H9 (cell line): ENCODE measurements around the gene DAPP1. TPM values are rescaled to one million over a fixed set of nuclear protein-coding genes. Genes with fewer than 3 reads are reported as not detected.

Experiments used
- DNase-seq: peaks from one replicate; pipeline ENCODE4 v3.0.0-alpha.2; 2017
- H2AFZ ChIP-seq: one replicate; pipeline ENCODE4 v1.6.1; 2013; ENCODE audit warnings: mild to moderate bottlenecking, low read length, control low read depth, moderate library complexity
- H2AK5ac ChIP-seq: 2 replicates; pipeline ENCODE4 v1.6.1; 2013; ENCODE audit warnings: low read length, control low read depth, mixed read lengths; ENCODE audit not compliant: insufficient read length
- H2BK120ac ChIP-seq: one replicate; pipeline ENCODE4 v1.6.1; 2013; ENCODE audit warnings: low read depth, mild to moderate bottlenecking, low read length, control low read depth, inconsistent platforms; ENCODE audit not compliant: poor library complexity, severe bottlenecking
- H2BK12ac ChIP-seq: 2 replicates; pipeline ENCODE4 v1.6.1; 2013; ENCODE audit warnings: low read length, control low read depth, mixed read lengths, low read depth; ENCODE audit not compliant: insufficient read length
- H2BK15ac ChIP-seq: 2 replicates; pipeline ENCODE4 v1.6.1; 2013; ENCODE audit warnings: low read depth, low read length, control low read depth
- H2BK20ac ChIP-seq: one replicate; pipeline ENCODE4 v1.6.1; 2013; ENCODE audit warnings: low read depth, mild to moderate bottlenecking, low read length, control low read depth, inconsistent platforms; ENCODE audit not compliant: poor library complexity, severe bottlenecking
- H2BK5ac ChIP-seq: 2 replicates; pipeline ENCODE4 v1.6.1; 2013; ENCODE audit warnings: low read length, control low read depth, mixed read lengths; ENCODE audit not compliant: insufficient read length
- H3K14ac ChIP-seq: 2 replicates; pipeline ENCODE4 v1.6.1; 2013; ENCODE audit warnings: low read length, control low read depth; ENCODE audit not compliant: insufficient read depth
- H3K18ac ChIP-seq: 2 replicates; pipeline ENCODE4 v1.6.1; 2013; ENCODE audit warnings: low read depth, mild to moderate bottlenecking, mixed read lengths, low read length, control low read depth; ENCODE audit not compliant: insufficient read length
- H3K23ac ChIP-seq: 2 replicates; pipeline ENCODE4 v1.6.1; 2013; ENCODE audit warnings: low read length, control low read depth, mixed read lengths, low read depth; ENCODE audit not compliant: insufficient read length
- H3K23me2 ChIP-seq: 2 replicates; pipeline ENCODE4 v1.6.1; 2013; ENCODE audit warnings: low read depth, mild to moderate bottlenecking, mixed read lengths, low read length, control low read depth; ENCODE audit not compliant: insufficient read length, poor library complexity, severe bottlenecking
- H3K27ac ChIP-seq: 2 replicates; pipeline ENCODE4 v1.5.1; 2013; ENCODE audit warnings: low read length, control low read depth, mixed read lengths, low read depth; ENCODE audit not compliant: insufficient read length
- H3K27me3 ChIP-seq: 2 replicates; pipeline ENCODE4 v1.6.1; 2013; ENCODE audit warnings: low read length, control low read depth, inconsistent platforms; ENCODE audit not compliant: insufficient read depth
- H3K4ac ChIP-seq: 2 replicates; pipeline ENCODE4 v1.6.1; 2013; ENCODE audit warnings: low read depth, mild to moderate bottlenecking, control low read depth, inconsistent platforms, low read length, moderate library complexity
- H3K4me1 ChIP-seq: 2 replicates; pipeline ENCODE4 v1.6.1; 2013; ENCODE audit warnings: low read length, control low read depth, inconsistent platforms; ENCODE audit not compliant: insufficient read depth
- H3K4me2 ChIP-seq: 2 replicates; pipeline ENCODE4 v1.6.1; 2013; ENCODE audit warnings: low read length, control low read depth, mixed read lengths; ENCODE audit not compliant: insufficient read length, insufficient read depth
- H3K56ac ChIP-seq: 2 replicates; pipeline ENCODE4 v1.6.1; 2013; ENCODE audit warnings: low read depth, mild to moderate bottlenecking, mixed read lengths, low read length, control low read depth; ENCODE audit not compliant: insufficient read length
- H3K79me1 ChIP-seq: 2 replicates; pipeline ENCODE4 v1.6.1; 2013; ENCODE audit warnings: low read depth, mild to moderate bottlenecking, moderate library complexity, low read length, control low read depth, inconsistent platforms; ENCODE audit not compliant: insufficient read depth, poor library complexity, severe bottlenecking
- H3K79me2 ChIP-seq: 2 replicates; pipeline ENCODE4 v1.6.1; 2013; ENCODE audit warnings: low read length, control low read depth, inconsistent platforms; ENCODE audit not compliant: insufficient read depth
- H3K9ac ChIP-seq: 2 replicates; pipeline ENCODE4 v1.6.1; 2013; ENCODE audit warnings: low read length, control low read depth, mixed read lengths; ENCODE audit not compliant: insufficient read length; ENCODE audit errors: extremely low read depth
- H3K9me3 ChIP-seq: one replicate; pipeline ENCODE4 v1.6.1; 2013; ENCODE audit warnings: low read depth, low read length, inconsistent platforms; ENCODE audit not compliant: control insufficient read depth
- H3T11ph ChIP-seq: one replicate; pipeline ENCODE4 v1.6.1; 2013; ENCODE audit warnings: mild to moderate bottlenecking, low read length, control low read depth, inconsistent platforms
- H4K20me1 ChIP-seq: one replicate; pipeline ENCODE4 v1.6.1; 2013; ENCODE audit not compliant: control insufficient read depth, insufficient read length, insufficient read depth
- H4K5ac ChIP-seq: 2 replicates; pipeline ENCODE4 v1.6.1; 2013; ENCODE audit warnings: low read depth, mild to moderate bottlenecking, mixed read lengths, low read length, control low read depth; ENCODE audit not compliant: insufficient read length
- H4K8ac ChIP-seq: replicated peaks from 2 replicates; pipeline ENCODE4 v1.6.1; 2013; ENCODE audit warnings: low read length, control low read depth, mixed read lengths, low read depth; ENCODE audit not compliant: insufficient read length
- H4K91ac ChIP-seq: 2 replicates; pipeline ENCODE4 v1.6.1; 2013; ENCODE audit warnings: low read depth, mild to moderate bottlenecking, moderate library complexity, mixed read lengths, low read length, control low read depth; ENCODE audit not compliant: insufficient read length
- H3K27ac Mint-ChIP-seq, 3 experiments: 2 replicates in 2 of 3; 3 replicates in 1 of 3; pipeline ENCODE4 v1.8.0; 2020 to 2021; ENCODE audit warnings: mixed read lengths in 3 of 3, mild to moderate bottlenecking in 1 of 3, moderate library complexity in 1 of 3
- H3K27me3 Mint-ChIP-seq: 2 replicates; pipeline ENCODE4 v1.8.0; 2021; ENCODE audit warnings: low read depth, mild to moderate bottlenecking, moderate library complexity, mixed read lengths
- H3K36me3 Mint-ChIP-seq, 3 experiments: 2 replicates in 2 of 3; 3 replicates in 1 of 3; pipeline ENCODE4 v1.8.0; 2020 to 2021; ENCODE audit warnings: low read depth in 3 of 3, mixed read lengths in 3 of 3; ENCODE audit not compliant: insufficient read depth in 1 of 3
- H3K4me1 Mint-ChIP-seq, 2 experiments: 2 replicates each; pipeline ENCODE4 v1.8.0; 2020; ENCODE audit warnings: mixed read lengths in 2 of 2
- H3K4me3 Mint-ChIP-seq, 2 experiments: 2 replicates in 1 of 2; 3 replicates in 1 of 2; pipeline ENCODE4 v1.8.0; 2020 to 2021; ENCODE audit warnings: mild to moderate bottlenecking in 2 of 2, mixed read lengths in 2 of 2, moderate library complexity in 1 of 2
- H3K9me3 Mint-ChIP-seq, 2 experiments: 2 replicates in 1 of 2; 3 replicates in 1 of 2; pipeline ENCODE4 v1.8.0; 2020; ENCODE audit warnings: mild to moderate bottlenecking in 2 of 2, mixed read lengths in 2 of 2, moderate library complexity in 1 of 2
- WGBS: extraction: QIAGEN DNeasy Blood & Tissue Kit; methylation state at CpG from one replicate; pipeline ENCODE4 v1.1.7; 2013; ENCODE audit warnings: missing lambda C conversion rate, low lambda C conversion rate, mixed read lengths; ENCODE audit not compliant: insufficient read length; ENCODE audit errors: extremely low coverage; 5-methylcytosine and 5-hydroxymethylcytosine counted together
- total RNA-seq: library from RNA; stranded (reverse); gene quantifications from 2 replicates; pipeline ENCODE4 v1.2.1, GENCODE V29; 2021
- TF ChIP-seq, protein P1 (sequence below): fragments of 200-600 bp; sonication (generic); conservative IDR thresholded peaks from 3 replicates; pipeline ENCODE4 v1.8.0; 2021; ENCODE audit warnings: antibody characterized with exemption, mild to moderate bottlenecking

Gene DAPP1
- total RNA-seq, 1 experiment from 2014 or later: not detected

DNA sequence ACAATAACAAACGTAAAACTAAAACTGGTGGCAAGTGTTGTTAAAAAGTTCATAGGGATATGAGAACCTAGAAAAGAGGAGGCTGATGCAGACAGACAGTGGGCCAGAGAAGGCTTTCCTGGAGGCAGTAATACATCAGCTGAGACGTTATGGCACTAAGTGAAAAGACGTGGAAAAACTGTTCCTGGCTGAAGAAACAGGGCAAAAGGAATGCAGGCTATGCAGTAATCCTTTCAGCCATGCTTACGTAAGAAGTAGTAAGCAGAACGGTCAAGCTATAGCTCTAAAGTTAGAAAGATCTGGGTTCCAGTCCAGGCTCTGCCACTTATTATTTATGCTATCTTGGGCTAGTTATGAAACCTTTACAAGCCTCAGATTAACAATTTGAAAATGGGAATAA, 71.2 kb downstream of the DAPP1 start:
- H3K56ac ChIP-seq: no peak overlapping the region
- no peaks in the 10 kb centered on the region for H4K20me1 ChIP-seq
- no peak overlapping the region for H4K91ac ChIP-seq
- no peaks in the 10 kb centered on the region for H3K23me2 ChIP-seq
- Mint-ChIP-seq H3K36me3 (peaks cover 0 to 2% (median 0%) of the 10 kb centered on the region in 3 experiments; a peak in 1 of 7 replicates), H3K9me3 (no peaks in the 10 kb centered on the region), H3K27ac (0 out of 7 replicates have a peak overlapping the region, but pooled peaks of 1 of the 3 experiments have one; percentile 18), H3K4me3 (no peak overlapping the region), H3K4me1 (no peaks in the 10 kb centered on the region), H3K27me3 (no peaks in the 10 kb centered on the region)
- H4K8ac ChIP-seq: no peak overlapping the region
- H3K4me1 ChIP-seq: no peaks in the 10 kb centered on the region
- no peaks in the 10 kb centered on the region for H3K79me1 ChIP-seq
- H3K14ac ChIP-seq: no peak overlapping the region
- no peak for DNase-seq
- no peak overlapping the region for H2BK12ac ChIP-seq
- H3K9ac ChIP-seq: no peak overlapping the region
- no peak overlapping the region for H2AK5ac ChIP-seq
- no peaks in the 10 kb centered on the region for H3K27me3 ChIP-seq
- no peak overlapping the region for H4K5ac ChIP-seq
- no peaks in the 10 kb centered on the region for H3K9me3 ChIP-seq
- no peak overlapping the region for H3K23ac ChIP-seq
- H2BK5ac ChIP-seq: no peak overlapping the region
- H2BK20ac ChIP-seq: no peak overlapping the region
- no peak overlapping the region for H3K27ac ChIP-seq
- no peak overlapping the region for H2BK120ac ChIP-seq
- no peak overlapping the region for H3K18ac ChIP-seq
- WGBS: no CpG with 5 or more reads among the region's 5 CpGs
- H3K79me2 ChIP-seq: no peaks in the 10 kb centered on the region
- no peak overlapping the region; the same call in 1 of the 2 replicates for H2BK15ac ChIP-seq
- no peak overlapping the region for H3K4me2 ChIP-seq
- H3T11ph ChIP-seq: no peak overlapping the region
- no peak overlapping the region for H3K4ac ChIP-seq
- TF ChIP-seq, protein P1, sequence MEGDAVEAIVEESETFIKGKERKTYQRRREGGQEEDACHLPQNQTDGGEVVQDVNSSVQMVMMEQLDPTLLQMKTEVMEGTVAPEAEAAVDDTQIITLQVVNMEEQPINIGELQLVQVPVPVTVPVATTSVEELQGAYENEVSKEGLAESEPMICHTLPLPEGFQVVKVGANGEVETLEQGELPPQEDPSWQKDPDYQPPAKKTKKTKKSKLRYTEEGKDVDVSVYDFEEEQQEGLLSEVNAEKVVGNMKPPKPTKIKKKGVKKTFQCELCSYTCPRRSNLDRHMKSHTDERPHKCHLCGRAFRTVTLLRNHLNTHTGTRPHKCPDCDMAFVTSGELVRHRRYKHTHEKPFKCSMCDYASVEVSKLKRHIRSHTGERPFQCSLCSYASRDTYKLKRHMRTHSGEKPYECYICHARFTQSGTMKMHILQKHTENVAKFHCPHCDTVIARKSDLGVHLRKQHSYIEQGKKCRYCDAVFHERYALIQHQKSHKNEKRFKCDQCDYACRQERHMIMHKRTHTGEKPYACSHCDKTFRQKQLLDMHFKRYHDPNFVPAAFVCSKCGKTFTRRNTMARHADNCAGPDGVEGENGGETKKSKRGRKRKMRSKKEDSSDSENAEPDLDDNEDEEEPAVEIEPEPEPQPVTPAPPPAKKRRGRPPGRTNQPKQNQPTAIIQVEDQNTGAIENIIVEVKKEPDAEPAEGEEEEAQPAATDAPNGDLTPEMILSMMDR: no peak
- no peak overlapping the region for H2AFZ ChIP-seq
